Thoracic aorta (tissue), 2 donors: ENCODE measurements around the gene ADIPOR2. TPM values are rescaled to one million over a fixed set of nuclear protein-coding genes. Genes with fewer than 3 reads are reported as not detected.

Experiments used
- ATAC-seq: fragments of 150-250 bp; one replicate; pipeline ENCODE4 v1.8.0; 2017; ENCODE audit warnings: low read depth; ENCODE audit not compliant: insufficient number of reproducible peaks, low FRiP score
- DNase-seq: peaks from one replicate; pipeline ENCODE4 v3.0.0-alpha.2; 2020; ENCODE audit warnings: low spot score
- H3K27ac ChIP-seq, 2 donors: fragments of 200-600 bp; sonication (generic); 1 replicate in 1 of 2; 2 replicates in 1 of 2; pipeline ENCODE4 v1.5.1; 2016; ENCODE audit warnings: mild to moderate bottlenecking in 2 of 2, moderate library complexity in 2 of 2
- H3K27me3 ChIP-seq: fragments of 200-600 bp; sonication (generic); replicated peaks from 2 replicates; pipeline ENCODE4 v1.6.0; 2016; ENCODE audit warnings: mild to moderate bottlenecking; ENCODE audit not compliant: insufficient read depth
- H3K36me3 ChIP-seq: fragments of 200-600 bp; sonication (generic); one replicate; pipeline ENCODE4 v1.5.1; 2016
- H3K4me1 ChIP-seq, 2 donors: fragments of 200-600 bp; sonication (generic); 1 replicate in 1 of 2; 2 replicates in 1 of 2; pipeline versions ENCODE4 v1.5.1 to v1.6.0; 2016; ENCODE audit warnings: low read depth in 2 of 2, mild to moderate bottlenecking in 1 of 2; ENCODE audit not compliant: control insufficient read depth in 1 of 2
- H3K4me3 ChIP-seq: fragments of 200-600 bp; sonication (generic); 2 replicates; pipeline ENCODE4 v1.5.1; 2016; ENCODE audit warnings: mild to moderate bottlenecking
- H3K9me3 ChIP-seq: fragments of 200-600 bp; sonication (generic); 2 replicates; pipeline ENCODE4 v1.5.1; 2016
- CTCF ChIP-seq: fragments of 200-600 bp; sonication (generic); IDR thresholded peaks from one replicate; pipeline ENCODE4 v1.5.1; 2019; ENCODE audit warnings: antibody characterized with exemption
- total RNA-seq, 2 donors: library from RNA; depleted of rRNA; stranded (reverse); fragments of >200 nt; gene quantifications; one replicate each; pipeline versions ENCODE4 v1.1.0 to v1.2.3, GENCODE V29; 2016

The ADIPOR2 gene
- total RNA-seq, 2 donors from 2014 or later: 24.2 to 43.0 TPM

GRCh38 chr12:1782215-1782614, 91.3 kb downstream of the ADIPOR2 start:
- Histone ChIP-seq H3K4me3 (no peak overlapping the region), H3K27ac (no peak overlapping the region), H3K4me1 (peaks cover 7 to 20% of the 10 kb centered on the region in 2 donors), H3K9me3 (no peaks in the 10 kb centered on the region), H3K27me3 (no peaks in the 10 kb centered on the region), H3K36me3 (peaks cover 5% of the 10 kb centered on the region)
- ATAC-seq (no peak), DNase-seq (no peak)
- no peak for TF ChIP-seq CTCF

GRCh38 chr12:1787714-1788113, 96.8 kb downstream of the ADIPOR2 start:
- Histone ChIP-seq H3K4me3 (no peak overlapping the region), H3K4me1 (no peaks in the 10 kb centered on the region), H3K36me3 (peaks cover 5% of the 10 kb centered on the region), H3K27ac (no peak overlapping the region), H3K27me3 (no peaks in the 10 kb centered on the region), H3K9me3 (no peaks in the 10 kb centered on the region)
- TF ChIP-seq CTCF: no peak
- ATAC-seq (no peak), DNase-seq (no peak)

- no peak overlapping the region for H3K27ac ChIP-seq
- no peak for DNase-seq
- no peaks in the 10 kb centered on the region for H3K27me3 ChIP-seq
- no peak overlapping the region for H3K4me3 ChIP-seq
- no peak for TF ChIP-seq CTCF
- no peaks in the 10 kb centered on the region for H3K9me3 ChIP-seq
- H3K4me1 ChIP-seq: peaks cover 0 to 3% of the 10 kb centered on the region in 2 donors
- H3K36me3 ChIP-seq: peaks cover 5% of the 10 kb centered on the region
- ATAC-seq: no peak
These were observed 99.6 kb downstream of the ADIPOR2 start for GRCh38 chr12:1790444-1790843.

GRCh38 chr12:1791104-1791841, 100.4 kb downstream of the ADIPOR2 start:
- Histone ChIP-seq H3K4me3 (no peak overlapping the region), H3K36me3 (peaks cover under 1% of the 10 kb centered on the region), H3K27me3 (no peaks in the 10 kb centered on the region), H3K9me3 (no peaks in the 10 kb centered on the region), H3K4me1 (peaks cover 0 to 9% of the 10 kb centered on the region in 2 donors), H3K27ac (no peak overlapping the region)
- TF ChIP-seq CTCF: peak; percentile 78
- ATAC-seq (no peak), DNase-seq (no peak)

- ATAC-seq (no peak), DNase-seq (no peak)
- H3K9me3 ChIP-seq: no peaks in the 10 kb centered on the region
- no peaks in the 10 kb centered on the region for H3K27me3 ChIP-seq
- no peaks in the 10 kb centered on the region for H3K36me3 ChIP-seq
- no peak overlapping the region for H3K4me3 ChIP-seq
- TF ChIP-seq CTCF: no peak
- peaks cover 0 to 20% of the 10 kb centered on the region in 2 donors for H3K4me1 ChIP-seq
- H3K27ac ChIP-seq: no peak overlapping the region
These were observed 101.5 kb downstream of the ADIPOR2 start for GRCh38 chr12:1792406-1792805.
